Spleen (tissue), 11 donors: Measurements from ENCODE around the gene RABGAP1. TPM values are rescaled to one million over a fixed set of nuclear protein-coding genes. Genes with fewer than 3 reads are reported as not detected.
"Not testable (repeated sequence)": the region's sequence is repeated elsewhere in the genome, so short reads cannot be mapped to it uniquely, and the experiment has no call there.

Experiments
- DNase-seq: peaks from one replicate; pipeline ENCODE4 v3.0.0-alpha.2; 2020
- H3K27ac ChIP-seq, 8 donors: fragments of 200-600 bp; sonication (generic) in 7 of 8; 1 replicate in 4 of 8; 2 replicates in 4 of 8; pipeline versions ENCODE4 v1.5.0 to v1.8.0; 2016 to 2021; ENCODE audit warnings: inconsistent platforms in 4 of 8, mild to moderate bottlenecking in 4 of 8, moderate library complexity in 1 of 8
- H3K27me3 ChIP-seq, 7 donors: fragments of 200-600 bp; sonication (generic) in 6 of 7; replicated peaks in 1 of 7; 1 replicate in 4 of 7; 2 replicates in 3 of 7; pipeline versions ENCODE4 v1.5.0 to v1.8.0; 2016 to 2021; ENCODE audit warnings: inconsistent platforms in 3 of 7, mild to moderate bottlenecking in 1 of 7
- H3K36me3 ChIP-seq, 6 donors: fragments of 200-600 bp; sonication (generic) in 5 of 6; 1 replicate in 4 of 6; 2 replicates in 2 of 6; pipeline versions ENCODE4 v1.5.0 to v1.8.0; 2016 to 2021; ENCODE audit warnings: inconsistent platforms in 2 of 6
- H3K4me1 ChIP-seq, 6 donors: fragments of 200-600 bp; sonication (generic) in 5 of 6; 1 replicate in 3 of 6; 2 replicates in 3 of 6; pipeline versions ENCODE4 v1.5.0 to v1.8.0; 2016 to 2021; ENCODE audit warnings: inconsistent platforms in 3 of 6
- H3K4me3 ChIP-seq, 8 donors: fragments of 200-600 bp; sonication (generic) in 7 of 8; 1 replicate in 4 of 8; 2 replicates in 4 of 8; pipeline versions ENCODE4 v1.5.0 to v1.8.0; 2016 to 2021; ENCODE audit warnings: inconsistent platforms in 4 of 8, mild to moderate bottlenecking in 4 of 8, moderate library complexity in 2 of 8
- H3K9me3 ChIP-seq, 8 donors: fragments of 200-600 bp; sonication (generic) in 7 of 8; 1 replicate in 4 of 8; 2 replicates in 4 of 8; pipeline versions ENCODE4 v1.5.0 to v1.8.0; 2016 to 2021; ENCODE audit warnings: inconsistent platforms in 4 of 8
- CTCF ChIP-seq, 11 experiments: fragments of 200-600 bp in 7 of 11; fragments of 450-650 bp in 4 of 11; sonication (generic) in 4 of 11; IDR thresholded peaks in 8 of 11; conservative IDR thresholded peaks in 3 of 11; 1 replicate in 7 of 11; 2 replicates in 4 of 11; pipeline versions ENCODE4 v1.4.0 to v1.8.0; 2016 to 2021; ENCODE audit warnings: antibody characterized with exemption in 11 of 11, inconsistent platforms in 4 of 11, mild to moderate bottlenecking in 1 of 11
- POLR2A ChIP-seq, 3 donors: fragments of 450-650 bp; IDR thresholded peaks; one replicate each; pipeline ENCODE4 v1.5.1; 2017; ENCODE audit warnings: antibody characterized with exemption in 3 of 3, mild to moderate bottlenecking in 1 of 3
- POLR2AphosphoS5 ChIP-seq, 3 donors: sonication (generic); formaldehyde crosslinking; IDR thresholded peaks; one replicate each; pipeline ENCODE4 v1.5.1; 2017; ENCODE audit warnings: antibody characterized with exemption in 3 of 3
- WGBS, 5 donors: extraction: QIAGEN DNeasy Blood & Tissue Kit in 3 of 5; methylation state at CpG; one replicate each; pipeline versions ENCODE4 v1.1.5 to v1.1.7; 2013 to 2018; 5-methylcytosine and 5-hydroxymethylcytosine counted together
- intact Hi-C: fragments of 100-400 bp; cut with DNase I; formaldehyde crosslinking; loops from one replicate; pipeline ENCODE4 v1.15.0; 2023; ENCODE audit warnings: low total_unique reads
- polyA plus RNA-seq, 3 donors: library from polyadenylated mRNA; stranded (reverse); fragments of 200-250 nt; gene quantifications; one replicate each; pipeline ENCODE4 v1.2.1, GENCODE V29; 2013
- total RNA-seq, 7 donors: library from RNA; depleted of rRNA in 3 of 7; stranded (reverse); fragments of >200 nt in 3 of 7; fragmentation: NEBNext Ultra II Directional in 4 of 7; extraction: Animal tissue kit (Norgen Biotek cat#: 25700) in 4 of 7; gene quantifications; one replicate each; pipeline versions ENCODE4 v1.1.0 to v1.2.1, GENCODE V29; 2016 to 2021
- donor health status: healthy with polysubstance abuse.
- donor health status: DM: no; HTN: no; CAD: no; lungs with moderate emphysema.
- donor health status: DM: no; HTN: no; CAD: no.
- donor health status: Bipolar disorder and iron deficiency.
- donor health status: healthy.
- donor health status: DM: no; HTN: no; CAD: no.
- donor health status: DM: yes; HTN: yes; CAD: no.

Gene RABGAP1
- total and polyA plus RNA-seq, 10 donors: 7.4 to 65.7 (median 48.6) TPM

- TF ChIP-seq CTCF (IDR thresholded peaks at IDR 0.05 in 8 of 11, conservative IDR thresholded peaks at IDR 0.05 in 3 of 11) (no peak), POLR2AphosphoS5 (IDR thresholded peaks at IDR 0.05) (no peak), POLR2A (IDR thresholded peaks at IDR 0.05) (no peak)
- no peak for DNase-seq
- Histone ChIP-seq H3K27me3 (no peaks in the 10 kb centered on the region), H3K4me3 (peak overlapping the region; percentile 62 to 93 (median 84)), H3K36me3 (peaks cover 0 to 18% (median 7%) of the 10 kb centered on the region in 6 donors), H3K4me1 (peaks cover 25 to 61% (median 49%) of the 10 kb centered on the region in 6 donors), H3K27ac (peak overlapping the region; percentile 92 to 98 (median 96)), H3K9me3 (no peaks in the 10 kb centered on the region)
- intact Hi-C loops: no loop called here
- 0 to 1% (median 0%) methylated on average over 7 to 8 of the region's 8 CpGs for WGBS, 5 donors
These were observed 36.4 kb upstream of the RABGAP1 start for GRCh38 chr9:122904466-122904822.

GRCh38 chr9:122904823-122905710 lies 35.8 kb upstream of the RABGAP1 start, which contains the start of gene RC3H2:
RC3H2 (minus strand) TSS chr9:122905359; CDS start chr9:122897509, 7,850 bp downstream.
- Histone ChIP-seq H3K9me3 (no peaks in the 10 kb centered on the region), H3K4me3 (peak within 1 kb of the TSS; percentile 62 to 93 (median 84)), H3K36me3 (peaks cover 0 to 25% (median 10%) of the 10 kb centered on the region in 6 donors), H3K4me1 (peaks cover 25 to 58% (median 43%) of the 10 kb centered on the region in 6 donors), H3K27me3 (no peaks in the 10 kb centered on the region), H3K27ac (peak within 1 kb of the TSS; percentile 92 to 98 (median 96))
- intact Hi-C loops: no loop called here
- TF ChIP-seq POLR2A (IDR thresholded peaks at IDR 0.05) (peak; percentile 86 to 95 (median 90)), CTCF (IDR thresholded peaks at IDR 0.05 in 8 of 11, conservative IDR thresholded peaks at IDR 0.05 in 3 of 11) (peak in 4 of 11 experiments; percentile 39 to 49 (median 44)), POLR2AphosphoS5 (IDR thresholded peaks at IDR 0.05) (peak; percentile 98 to 99 (median 99))
- WGBS, 5 donors: 0 to 1% (median 0%) methylated on average over 52 to 77 of the region's 77 CpGs
- DNase-seq: peak; percentile 99

GRCh38 chr9:122906122-122906521 lies 34.7 kb upstream of the RABGAP1 start:
- DNase-seq: peak; percentile 78
- 93 to 98% (median 97%) methylated on average over 16 of the region's 16 CpGs for WGBS, 5 donors
- H3K27me3 ChIP-seq, H3K9me3 ChIP-seq, intact Hi-C loops, H3K4me3 ChIP-seq: not testable (repeated sequence)
- Histone ChIP-seq H3K36me3 (peaks cover 0 to 35% (median 19%) of the 10 kb centered on the region in 6 donors), H3K27ac (peak overlapping the region in 1 of 8 donors; percentile 92), H3K4me1 (peaks cover 25 to 55% (median 34%) of the 10 kb centered on the region in 6 donors)

GRCh38 chr9:122912671-122912963 lies 28.2 kb upstream of the RABGAP1 start:
- H3K27ac ChIP-seq: peak overlapping the region; percentile 79 to 93 (median 86)
- H3K4me3 ChIP-seq: peak overlapping the region; percentile 61 to 98 (median 76)
- H3K36me3 ChIP-seq: peaks cover 0 to 40% (median 26%) of the 10 kb centered on the region in 6 donors
- DNase-seq: no peak
- intact Hi-C loops: no loop called here
- no peaks in the 10 kb centered on the region for H3K27me3 ChIP-seq
- WGBS, 5 donors: 2 to 4% (median 3%) methylated on average over 9 of the region's 9 CpGs
- TF ChIP-seq POLR2A (IDR thresholded peaks at IDR 0.05) (no peak), CTCF (IDR thresholded peaks at IDR 0.05 in 8 of 11, conservative IDR thresholded peaks at IDR 0.05 in 3 of 11) (no peak), POLR2AphosphoS5 (IDR thresholded peaks at IDR 0.05) (no peak)
- H3K4me1 ChIP-seq: peaks cover 10 to 35% (median 20%) of the 10 kb centered on the region in 6 donors
- no peaks in the 10 kb centered on the region for H3K9me3 ChIP-seq
